ENCODE results near the gene SALL1. TPM values are rescaled to one million over a fixed set of nuclear protein-coding genes. Genes with fewer than 3 reads are reported as not detected.

The SALL1 gene
- total RNA-seq, 1 donor from 2014 or later = not detected

GRCh38 chr16:51134269-51134812 is 16.7 kb downstream of the SALL1 start:
- no peak for DNase-seq

GRCh38 chr16:51133688-51134087 is 17.4 kb downstream of the SALL1 start:
- TF ChIP-seq CTCF (IDR thresholded peaks at IDR 0.05) = no peak
- CTCF ChIA-PET = no interaction called here
- peaks cover 32% of the 10 kb centered on the region for H3K27me3 Mint-ChIP-seq
- DNase-seq (no peak), ATAC-seq (ENCODE audit: low read depth) (no peak)
- no peak overlapping the region for H3K27ac Mint-ChIP-seq
- no peak overlapping the region for H3K4me3 Mint-ChIP-seq
- intact Hi-C loops (cut with micrococcal nuclease) = no loop called here
- no peaks in the 10 kb centered on the region for H3K36me3 Mint-ChIP-seq (ENCODE audit: low read depth)
- no peaks in the 10 kb centered on the region for H3K4me1 Mint-ChIP-seq
- no peaks in the 10 kb centered on the region for H3K9me3 Mint-ChIP-seq
- POLR2A ChIA-PET = no interaction called here

More at GRCh38 chr16:51134269-51134812, 16.7 kb downstream of the SALL1 start:
- H3K36me3 Mint-ChIP-seq (ENCODE audit: low read depth) = no peaks in the 10 kb centered on the region
- H3K4me3 Mint-ChIP-seq = no peak overlapping the region
- POLR2A ChIA-PET = no interaction called here
- ATAC-seq (ENCODE audit: low read depth) = no peak
- H3K4me1 Mint-ChIP-seq = no peaks in the 10 kb centered on the region
- intact Hi-C loops (cut with micrococcal nuclease) = no loop called here
- no peaks in the 10 kb centered on the region for H3K9me3 Mint-ChIP-seq
- H3K27ac Mint-ChIP-seq = no peak overlapping the region
- CTCF ChIA-PET = no interaction called here
- TF ChIP-seq CTCF (IDR thresholded peaks at IDR 0.05) = no peak
- H3K27me3 Mint-ChIP-seq = peaks cover 33% of the 10 kb centered on the region

- peaks cover 31% of the 10 kb centered on the region for H3K27me3 Mint-ChIP-seq
- no peaks in the 10 kb centered on the region for H3K4me1 Mint-ChIP-seq
- no peak for ATAC-seq (ENCODE audit: low read depth)
Observed at GRCh38 chr16:51133183-51133582, 17.9 kb downstream of the SALL1 start.

GRCh38 chr16:51132490-51133115 is 18.5 kb downstream of the SALL1 start:
- Mint-ChIP-seq H3K27me3 (peaks cover 31% of the 10 kb centered on the region), H3K9me3 (no peaks in the 10 kb centered on the region), H3K27ac (no peak overlapping the region), H3K4me3 (no peak overlapping the region), H3K36me3 (ENCODE audit: low read depth) (no peaks in the 10 kb centered on the region), H3K4me1 (no peaks in the 10 kb centered on the region)
- ChIA-PET POLR2A (no interaction called here), CTCF (no interaction called here)
- ATAC-seq (ENCODE audit: low read depth) (no peak), DNase-seq (no peak)
- TF ChIP-seq CTCF (IDR thresholded peaks at IDR 0.05) = no peak
- intact Hi-C loops (cut with micrococcal nuclease) = no loop called here

More at GRCh38 chr16:51133183-51133582, 17.9 kb downstream of the SALL1 start:
- CTCF ChIA-PET = no interaction called here
- no peak for TF ChIP-seq CTCF (IDR thresholded peaks at IDR 0.05)
- Mint-ChIP-seq H3K4me3 (no peak overlapping the region), H3K27ac (no peak overlapping the region), H3K9me3 (no peaks in the 10 kb centered on the region), H3K36me3 (ENCODE audit: low read depth) (no peaks in the 10 kb centered on the region)
- intact Hi-C loops (cut with micrococcal nuclease) = no loop called here
- POLR2A ChIA-PET = no interaction called here
- DNase-seq = no peak

GRCh38 chr16:51131619-51132018 is 19.5 kb downstream of the SALL1 start:
- no peak for ATAC-seq (ENCODE audit: low read depth)
- ChIA-PET POLR2A (no interaction called here), CTCF (no interaction called here)
- Mint-ChIP-seq H3K36me3 (ENCODE audit: low read depth) (no peaks in the 10 kb centered on the region), H3K4me1 (no peaks in the 10 kb centered on the region), H3K27me3 (peaks cover 31% of the 10 kb centered on the region), H3K27ac (no peak overlapping the region), H3K4me3 (no peak overlapping the region), H3K9me3 (no peaks in the 10 kb centered on the region)
- intact Hi-C loops (cut with micrococcal nuclease) = no loop called here
- DNase-seq = no peak
- TF ChIP-seq CTCF (IDR thresholded peaks at IDR 0.05) = no peak

Data from activated B cell treated with CpG ODN at 0.5 μM for 24 hours (primary cell).